Hepatocyte (in vitro differentiated cells): Measurements from ENCODE around the gene POLR3B. TPM values are rescaled to one million over a fixed set of nuclear protein-coding genes. Genes with fewer than 3 reads are reported as not detected.

Source experiments
- DNase-seq: peaks from one replicate; pipeline ENCODE4 v3.0.0-alpha.2; 2016; ENCODE audit warnings: low spot score
- H2AFZ ChIP-seq: fragments of 200-600 bp; sonication (generic); 2 replicates; pipeline ENCODE4 v1.6.0; 2016; ENCODE audit warnings: antibody characterized with exemption, mild to moderate bottlenecking
- H3K27ac ChIP-seq: fragments of 200-600 bp; sonication (generic); 2 replicates; pipeline ENCODE4 v1.5.1; 2016; ENCODE audit warnings: mild to moderate bottlenecking
- H3K27me3 ChIP-seq: fragments of 200-600 bp; sonication (generic); 2 replicates; pipeline ENCODE4 v1.6.1; 2016
- H3K36me3 ChIP-seq: fragments of 200-600 bp; sonication (generic); replicated peaks from 2 replicates; pipeline ENCODE4 v1.5.1; 2016; ENCODE audit warnings: low read depth; ENCODE audit not compliant: insufficient read depth
- H3K4me1 ChIP-seq: fragments of 200-600 bp; sonication (generic); 2 replicates; pipeline ENCODE4 v1.5.1; 2016; ENCODE audit warnings: mild to moderate bottlenecking, moderate library complexity; ENCODE audit not compliant: insufficient read depth
- H3K4me2 ChIP-seq: fragments of 200-600 bp; sonication (generic); 2 replicates; pipeline ENCODE4 v1.6.0; 2016
- H3K4me3 ChIP-seq: fragments of 200-600 bp; sonication (generic); 2 replicates; pipeline ENCODE4 v1.5.1; 2016; ENCODE audit warnings: mild to moderate bottlenecking
- H3K79me2 ChIP-seq: fragments of 200-600 bp; sonication (generic); 2 replicates; pipeline ENCODE4 v1.6.0; 2017; ENCODE audit warnings: mild to moderate bottlenecking
- H3K9me2 ChIP-seq: fragments of 200-600 bp; sonication (generic); replicated peaks from 2 replicates; pipeline ENCODE4 v1.6.0; 2017; ENCODE audit warnings: mild to moderate bottlenecking; ENCODE audit not compliant: insufficient read depth
- H3K9me3 ChIP-seq: fragments of 200-600 bp; sonication (generic); 2 replicates; pipeline ENCODE4 v1.5.1; 2016; ENCODE audit warnings: low read depth, mild to moderate bottlenecking
- H4K20me1 ChIP-seq: fragments of 200-600 bp; sonication (generic); 2 replicates; pipeline ENCODE4 v1.6.0; 2016; ENCODE audit warnings: mild to moderate bottlenecking; ENCODE audit not compliant: insufficient read depth, poor library complexity, severe bottlenecking
- CTCF ChIP-seq: fragments of 200-600 bp; sonication (generic); IDR thresholded peaks from 2 replicates; pipeline ENCODE4 v1.5.1; 2016; ENCODE audit warnings: antibody characterized with exemption, mild to moderate bottlenecking; ENCODE audit not compliant: poor library complexity
- EZH2 ChIP-seq: fragments of 200-600 bp; sonication (generic); IDR thresholded peaks from 2 replicates; pipeline ENCODE4 v1.6.1; 2016; ENCODE audit warnings: antibody characterized with exemption, mild to moderate bottlenecking, borderline replicate concordance
- EZH2phosphoT487 ChIP-seq: fragments of 200-600 bp; sonication (generic); IDR thresholded peaks from one replicate; pipeline ENCODE4 v1.6.1; 2018; ENCODE audit warnings: antibody characterized with exemption, mild to moderate bottlenecking, low read depth, moderate library complexity; ENCODE audit not compliant: unreplicated experiment, severe bottlenecking
- WGBS: methylation state at CpG from one replicate; pipeline ENCODE4 v1.1.6; 2016; ENCODE audit warnings: low lambda C conversion rate; ENCODE audit errors: missing lambda C conversion rate; 5-methylcytosine and 5-hydroxymethylcytosine counted together
- polyA plus RNA-seq: library from polyadenylated mRNA; unstranded; fragments of >200 nt; fragmentation: Nextera tagmentation; extraction: Ambion mirVana; gene quantifications from 2 replicates; pipeline ENCODE4 v1.2.1, GENCODE V29; 2016
- total RNA-seq: library from RNA; depleted of rRNA; stranded (reverse); fragments of >200 nt; gene quantifications from 2 replicates; pipeline ENCODE4 v1.2.3, GENCODE V29; 2014

The POLR3B gene
- total and polyA plus RNA-seq, 2 experiments from 2014 or later: 8.4 to 10.4 TPM

- no peaks in the 10 kb centered on the region for H3K9me2 ChIP-seq
- no peaks in the 10 kb centered on the region for H4K20me1 ChIP-seq
- H3K9me3 ChIP-seq: no peaks in the 10 kb centered on the region
- H3K79me2 ChIP-seq: peaks cover 31% of the 10 kb centered on the region
- peak; percentile 73 for DNase-seq
- peak overlapping the region; percentile 74 for H3K4me3 ChIP-seq
- WGBS: 28% methylated on average over 17 of the region's 17 CpGs
- H3K4me2 ChIP-seq: peak overlapping the region; percentile 77
- peak overlapping the region; percentile 96 for H3K27ac ChIP-seq
- H3K36me3 ChIP-seq: no peaks in the 10 kb centered on the region
- TF ChIP-seq EZH2phosphoT487: no peak
- no peak for TF ChIP-seq EZH2
- H2AFZ ChIP-seq: peak overlapping the region; percentile 42
- H3K4me1 ChIP-seq: peaks cover 20% of the 10 kb centered on the region
- H3K27me3 ChIP-seq: no peaks in the 10 kb centered on the region
Measured at GRCh38 chr12:106358396-106359241, 1.1 kb downstream of the POLR3B start.

- peak overlapping the region; percentile 77 for H3K4me2 ChIP-seq
- H2AFZ ChIP-seq: no peak overlapping the region
- DNase-seq: peak; percentile 11
- H3K36me3 ChIP-seq: no peaks in the 10 kb centered on the region
- H3K27ac ChIP-seq: peak overlapping the region; percentile 96
- no peaks in the 10 kb centered on the region for H3K27me3 ChIP-seq
- 58% methylated on average over 7 of the region's 7 CpGs for WGBS
- no peaks in the 10 kb centered on the region for H3K9me2 ChIP-seq
- no peaks in the 10 kb centered on the region for H4K20me1 ChIP-seq
- TF ChIP-seq EZH2phosphoT487: no peak
- no peak for TF ChIP-seq CTCF
- no peak for TF ChIP-seq EZH2
- peaks cover 31% of the 10 kb centered on the region for H3K79me2 ChIP-seq
- H3K4me3 ChIP-seq: no peak overlapping the region
- H3K9me3 ChIP-seq: no peaks in the 10 kb centered on the region
- H3K4me1 ChIP-seq: peaks cover 20% of the 10 kb centered on the region
Measured at GRCh38 chr12:106359646-106360399, 2.3 kb downstream of the POLR3B start.

GRCh38 chr12:106360400-106360994 lies 2.9 kb downstream of the POLR3B start:
- Histone ChIP-seq H3K4me3 (no peak overlapping the region), H3K79me2 (peaks cover 31% of the 10 kb centered on the region), H3K27ac (peak overlapping the region; percentile 96), H3K4me2 (peak overlapping the region; percentile 77), H3K27me3 (no peaks in the 10 kb centered on the region), H3K9me3 (no peaks in the 10 kb centered on the region), H3K36me3 (no peaks in the 10 kb centered on the region), H3K4me1 (peaks cover 20% of the 10 kb centered on the region), H2AFZ (no peak overlapping the region), H3K9me2 (no peaks in the 10 kb centered on the region), H4K20me1 (no peaks in the 10 kb centered on the region)
- WGBS: 90% methylated on average over 5 of the region's 5 CpGs
- TF ChIP-seq EZH2phosphoT487 (no peak), CTCF (no peak), EZH2 (no peak)
- DNase-seq: no peak
